NCI-H128 (cell line): ENCODE measurements around the gene GAS2.

Source experiments
- DNase-seq: peaks from one replicate; lab custom pipeline; 2025; ENCODE audit not compliant: unreplicated experiment; lab: John Stamatoyannopoulos, UW

The GAS2 gene

GRCh38 chr11:22785251-22785650 lies 118.8 kb downstream of the GAS2 start:
- DNase-seq = no peak

- no peak for DNase-seq
These were observed 120.1 kb downstream of the GAS2 start for GRCh38 chr11:22786475-22786874.

GRCh38 chr11:22787055-22787454 lies 120.6 kb downstream of the GAS2 start:
- DNase-seq = no peak

- DNase-seq = peak; percentile 72
These were observed 121.2 kb downstream of the GAS2 start for GRCh38 chr11:22787551-22788162.

GRCh38 chr11:22792497-22792896 lies 126.1 kb downstream of the GAS2 start:
- DNase-seq = no peak

- no peak for DNase-seq
These were observed 129.5 kb downstream of the GAS2 start for GRCh38 chr11:22795914-22796313.

GRCh38 chr11:22797047-22797446 lies 130.6 kb downstream of the GAS2 start:
- no peak for DNase-seq

- no peak for DNase-seq
These were observed 132.5 kb downstream of the GAS2 start for GRCh38 chr11:22798901-22799300.

GRCh38 chr11:22800482-22800881 lies 134.1 kb downstream of the GAS2 start:
- no peak for DNase-seq

GRCh38 chr11:22802861-22803260 lies 136.4 kb downstream of the GAS2 start:
- no peak for DNase-seq

- DNase-seq = no peak
These were observed 141.0 kb downstream of the GAS2 start for GRCh38 chr11:22807391-22807790.

- no peak for DNase-seq
These were observed 141.6 kb downstream of the GAS2 start for GRCh38 chr11:22807855-22808570.

GRCh38 chr11:22808571-22809197 lies 142.3 kb downstream of the GAS2 start:
- DNase-seq = no peak

- DNase-seq = no peak
These were observed 143.5 kb downstream of the GAS2 start for GRCh38 chr11:22809893-22810292.

GRCh38 chr11:22822203-22822602 lies 155.8 kb downstream of the GAS2 start:
- DNase-seq = no peak

GRCh38 chr11:22828373-22828772 lies 162.0 kb downstream of the GAS2 start:
- DNase-seq = no peak

- DNase-seq = peak; percentile 97
These were observed 163.0 kb downstream of the GAS2 start, which contains the start of gene SVIP for GRCh38 chr11:22829231-22830081. TSS of gene SVIP (minus strand) at chr11:22829801. CDS start at chr11:22829748, 53 bp downstream.

- no peak for DNase-seq
These were observed 163.6 kb downstream of the GAS2 start for GRCh38 chr11:22830082-22830414.

GRCh38 chr11:22832315-22833015 lies 166.1 kb downstream of the GAS2 start:
- no peak for DNase-seq

- no peak for DNase-seq
These were observed 180.3 kb downstream of the GAS2 start for GRCh38 chr11:22846726-22847125.

- no peak for DNase-seq
These were observed 185.1 kb downstream of the GAS2 start for GRCh38 chr11:22851477-22851876.
